OCI-LY1 (cell line): ENCODE measurements around the gene KCNN4.

Source experiments
- H2AFZ ChIP-seq: fragments of 200-600 bp; sonication (generic), shearing (Covaris generic); 2 replicates; pipeline ENCODE4 v1.6.0; 2014; ENCODE audit warnings: antibody characterized with exemption, mild to moderate bottlenecking, low read length
- H3F3A ChIP-seq: fragments of 200-600 bp; sonication (generic), shearing (Covaris generic); 2 replicates; pipeline ENCODE4 v1.6.0; 2014; ENCODE audit warnings: mild to moderate bottlenecking, antibody characterized with exemption, low read length, moderate library complexity; ENCODE audit not compliant: insufficient read depth
- H3K27ac ChIP-seq: fragments of 200-600 bp; sonication (generic); 2 replicates; pipeline ENCODE4 v1.5.1; 2014; ENCODE audit warnings: low read length, mixed run types, mild to moderate bottlenecking, low read depth; ENCODE audit not compliant: poor library complexity, severe bottlenecking
- H3K27me3 ChIP-seq: fragments of 200-600 bp; sonication (generic); 2 replicates; pipeline ENCODE4 v1.6.0; 2014; ENCODE audit warnings: antibody characterized with exemption, mild to moderate bottlenecking, low read length, moderate library complexity; ENCODE audit not compliant: insufficient read depth
- H3K36me3 ChIP-seq: fragments of 200-600 bp; sonication (generic); 2 replicates; pipeline ENCODE4 v1.6.1; 2014; ENCODE audit warnings: mild to moderate bottlenecking, antibody characterized with exemption, low read length, moderate library complexity, mixed read lengths; ENCODE audit not compliant: insufficient read depth
- H3K4me1 ChIP-seq: fragments of 200-600 bp; sonication (generic); 2 replicates; pipeline ENCODE4 v1.5.1; 2014; ENCODE audit warnings: mild to moderate bottlenecking, low read length, moderate library complexity; ENCODE audit not compliant: insufficient read depth, severe bottlenecking
- H3K4me2 ChIP-seq: fragments of 200-600 bp; sonication (generic), shearing (Covaris generic); 2 replicates; pipeline ENCODE4 v1.6.1; 2014; ENCODE audit warnings: low read length
- H3K4me3 ChIP-seq: fragments of 200-600 bp; sonication (generic); 2 replicates; pipeline ENCODE4 v1.5.1; 2014; ENCODE audit warnings: low read length, low read depth, mild to moderate bottlenecking, mixed read lengths; ENCODE audit not compliant: poor library complexity, severe bottlenecking
- H3K79me2 ChIP-seq: fragments of 200-600 bp; shearing (Covaris generic); 2 replicates; pipeline ENCODE4 v1.6.1; 2016; ENCODE audit warnings: mixed run types, low read length, mixed read lengths; ENCODE audit not compliant: insufficient read depth
- H3K9ac ChIP-seq: fragments of 200-600 bp; sonication (generic), shearing (Covaris generic); 2 replicates; pipeline ENCODE4 v1.6.1; 2014; ENCODE audit warnings: mild to moderate bottlenecking, low read length, mixed read lengths
- H3K9me2 ChIP-seq: fragments of 200-600 bp; sonication (generic), shearing (Covaris generic); 2 replicates; pipeline ENCODE4 v1.6.1; 2014; ENCODE audit warnings: low read depth, mild to moderate bottlenecking, low read length, mixed read lengths
- H3K9me3 ChIP-seq: fragments of 200-600 bp; shearing (Covaris generic); 2 replicates; pipeline ENCODE4 v1.6.1; 2014; ENCODE audit warnings: low read length, mixed read lengths
- H4K20me1 ChIP-seq: fragments of 200-600 bp; sonication (generic), shearing (Covaris generic); 2 replicates; pipeline ENCODE4 v1.6.0; 2016; ENCODE audit warnings: mild to moderate bottlenecking, low read length; ENCODE audit not compliant: insufficient read depth
- EZH2 ChIP-seq: fragments of 200-600 bp; sonication (generic), shearing (Covaris generic); IDR thresholded peaks from 2 replicates; pipeline ENCODE4 v1.8.0; 2017; ENCODE audit warnings: borderline replicate concordance, mixed run types, mild to moderate bottlenecking, antibody characterized with exemption, low read length, moderate library complexity, mixed read lengths
- TF ChIP-seq, protein P1 (sequence below): fragments of 200-600 bp; sonication (generic), shearing (Covaris generic); IDR thresholded peaks from 2 replicates; pipeline ENCODE4 v1.5.1; 2017; ENCODE audit warnings: mild to moderate bottlenecking, antibody characterized with exemption, low read length, moderate library complexity, mixed read lengths

The KCNN4 gene

DNA sequence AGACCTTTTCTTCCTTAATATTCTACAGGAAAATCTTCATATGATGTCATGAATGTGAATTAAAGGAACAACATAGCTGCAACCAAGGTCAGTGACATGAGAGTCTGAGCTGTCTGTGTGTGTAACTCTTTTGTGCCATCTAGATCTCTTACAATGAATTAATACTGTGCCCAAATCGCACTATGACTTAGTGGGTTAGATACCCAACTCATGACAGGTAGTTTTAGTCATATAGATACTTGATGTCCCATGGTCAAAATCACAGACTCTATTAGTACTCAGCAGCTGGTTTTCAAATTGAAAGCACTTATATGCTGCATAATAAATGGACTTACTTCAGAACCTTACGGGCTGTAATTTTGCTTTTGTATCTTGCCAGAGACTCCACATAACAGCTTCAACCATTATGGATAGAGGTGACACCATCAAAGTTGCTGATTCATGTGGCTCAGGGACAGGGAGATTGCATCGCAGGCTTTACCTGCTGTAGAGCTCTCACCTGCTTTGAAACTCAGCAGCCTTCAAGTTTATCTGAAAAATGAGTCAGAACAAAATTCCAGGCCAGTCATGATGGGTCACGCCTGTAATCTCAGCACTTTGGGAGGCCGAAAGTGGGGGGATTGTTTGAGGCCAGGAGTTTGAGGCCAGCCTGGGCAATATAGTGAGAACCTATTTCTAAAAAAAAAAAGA is 34.0 kb upstream of the KCNN4 start:
- no peaks in the 10 kb centered on the region for H3F3A ChIP-seq
- no peaks in the 10 kb centered on the region for H3K9me2 ChIP-seq
- no peak overlapping the region for H2AFZ ChIP-seq
- no peaks in the 10 kb centered on the region for H3K79me2 ChIP-seq
- H4K20me1 ChIP-seq, result no peaks in the 10 kb centered on the region
- TF ChIP-seq, protein P1, sequence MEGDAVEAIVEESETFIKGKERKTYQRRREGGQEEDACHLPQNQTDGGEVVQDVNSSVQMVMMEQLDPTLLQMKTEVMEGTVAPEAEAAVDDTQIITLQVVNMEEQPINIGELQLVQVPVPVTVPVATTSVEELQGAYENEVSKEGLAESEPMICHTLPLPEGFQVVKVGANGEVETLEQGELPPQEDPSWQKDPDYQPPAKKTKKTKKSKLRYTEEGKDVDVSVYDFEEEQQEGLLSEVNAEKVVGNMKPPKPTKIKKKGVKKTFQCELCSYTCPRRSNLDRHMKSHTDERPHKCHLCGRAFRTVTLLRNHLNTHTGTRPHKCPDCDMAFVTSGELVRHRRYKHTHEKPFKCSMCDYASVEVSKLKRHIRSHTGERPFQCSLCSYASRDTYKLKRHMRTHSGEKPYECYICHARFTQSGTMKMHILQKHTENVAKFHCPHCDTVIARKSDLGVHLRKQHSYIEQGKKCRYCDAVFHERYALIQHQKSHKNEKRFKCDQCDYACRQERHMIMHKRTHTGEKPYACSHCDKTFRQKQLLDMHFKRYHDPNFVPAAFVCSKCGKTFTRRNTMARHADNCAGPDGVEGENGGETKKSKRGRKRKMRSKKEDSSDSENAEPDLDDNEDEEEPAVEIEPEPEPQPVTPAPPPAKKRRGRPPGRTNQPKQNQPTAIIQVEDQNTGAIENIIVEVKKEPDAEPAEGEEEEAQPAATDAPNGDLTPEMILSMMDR, result no peak
- no peak for TF ChIP-seq EZH2
- H3K9ac ChIP-seq, result no peak overlapping the region
- H3K27me3 ChIP-seq, result 0 out of 2 replicates have a peak, but pooled peaks cover 3% of the 10 kb centered on the region
- H3K27ac ChIP-seq, result no peak overlapping the region
- H3K9me3 ChIP-seq, result no peaks in the 10 kb centered on the region
- H3K36me3 ChIP-seq, result no peaks in the 10 kb centered on the region
- H3K4me3 ChIP-seq, result no peak overlapping the region
- H3K4me1 ChIP-seq, result no peaks in the 10 kb centered on the region
- H3K4me2 ChIP-seq, result no peak overlapping the region

DNA sequence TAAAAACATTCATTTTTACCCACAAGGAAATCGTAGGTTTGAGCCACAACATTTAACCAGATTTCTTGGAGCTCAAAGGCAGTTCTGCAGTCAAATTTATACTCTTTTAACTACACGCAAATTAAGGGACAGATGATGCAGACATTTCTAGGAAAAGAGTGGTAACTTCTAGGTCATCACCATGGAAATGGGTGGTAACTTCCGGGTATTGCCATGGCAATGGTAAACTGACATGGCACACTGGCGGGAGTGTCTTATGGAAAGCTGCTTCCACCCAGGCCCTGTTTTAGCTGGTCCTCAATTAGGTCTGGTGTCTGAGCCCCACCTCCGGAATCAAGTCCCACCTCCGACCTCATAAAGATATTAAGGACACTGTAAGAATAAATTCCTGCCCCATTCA is 31.9 kb upstream of the KCNN4 start:
- Histone ChIP-seq H3K4me3 (no peak overlapping the region), H3K4me2 (no peak overlapping the region), H2AFZ (no peak overlapping the region), H4K20me1 (no peaks in the 10 kb centered on the region), H3K79me2 (no peaks in the 10 kb centered on the region), H3K36me3 (no peaks in the 10 kb centered on the region), H3K4me1 (no peaks in the 10 kb centered on the region), H3K9me2 (no peaks in the 10 kb centered on the region), H3K27me3 (no peaks in the 10 kb centered on the region), H3K9ac (no peak overlapping the region), H3F3A (no peaks in the 10 kb centered on the region), H3K27ac (no peak overlapping the region), H3K9me3 (no peaks in the 10 kb centered on the region)
- TF ChIP-seq, protein P1, result no peak
- TF ChIP-seq EZH2, result no peak

DNA sequence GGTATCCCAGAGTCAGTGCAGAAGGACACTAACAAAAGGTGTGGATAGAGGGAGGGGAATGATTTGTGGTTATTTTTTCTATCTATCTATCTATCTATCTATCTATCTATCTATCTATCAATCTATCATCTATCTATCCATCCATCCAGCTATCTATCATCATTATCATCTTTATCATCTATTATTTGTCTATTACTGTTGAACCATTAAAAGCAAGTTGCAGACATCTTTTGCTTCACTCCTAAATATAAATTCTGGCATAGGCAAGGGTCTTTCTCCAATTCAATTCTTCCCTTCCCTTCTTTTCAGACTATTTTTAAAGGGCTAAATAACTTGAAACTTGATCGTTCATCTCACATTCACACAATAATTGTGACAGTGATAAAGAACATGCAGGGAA is 31.5 kb upstream of the KCNN4 start:
- H3K27me3 ChIP-seq, result no peaks in the 10 kb centered on the region
- H3K4me2 ChIP-seq, result no peak overlapping the region
- no peaks in the 10 kb centered on the region for H3F3A ChIP-seq
- H3K27ac ChIP-seq, result no peak overlapping the region
- H3K79me2 ChIP-seq, result no peaks in the 10 kb centered on the region
- no peaks in the 10 kb centered on the region for H4K20me1 ChIP-seq
- TF ChIP-seq EZH2, result no peak
- TF ChIP-seq, protein P1, result no peak
- H3K9me3 ChIP-seq, result no peaks in the 10 kb centered on the region
- no peak overlapping the region for H3K4me3 ChIP-seq
- no peak overlapping the region for H3K9ac ChIP-seq
- H2AFZ ChIP-seq, result no peak overlapping the region
- no peaks in the 10 kb centered on the region for H3K4me1 ChIP-seq
- no peaks in the 10 kb centered on the region for H3K9me2 ChIP-seq
- H3K36me3 ChIP-seq, result no peaks in the 10 kb centered on the region
